ENCODE results near the gene PACS2. TPM values are rescaled to one million over a fixed set of nuclear protein-coding genes. Genes with fewer than 3 reads are reported as not detected.

The PACS2 gene
- total RNA-seq, 2 experiments from 2014 or later, result 57.7 to 61.5 TPM

- no peaks in the 10 kb centered on the region for H3K36me3 ChIP-seq (ENCODE audit: insufficient read depth, low read length)
- ChIA-PET POLR2A (no interaction called here), CTCF (no interaction called here)
- H3K4me3 Mint-ChIP-seq, result no peak overlapping the region
- intact Hi-C loops (cut with DNase I, micrococcal nuclease), result no loop called here
- H3K4me1 ChIP-seq (ENCODE audit: insufficient read depth, low read length), result peaks cover 5% of the 10 kb centered on the region
- H3K27me3 ChIP-seq (ENCODE audit: control insufficient read depth in 1 of 2, insufficient read depth in 2 of 2, low read length in 2 of 2), result no peaks in the 10 kb centered on the region
- no peak overlapping the region for H3K27ac Mint-ChIP-seq
- peaks cover 0 to 13% of the 10 kb centered on the region in 2 experiments for H3K9me3 ChIP-seq (ENCODE audit: control insufficient read depth in 1 of 2, insufficient read depth in 1 of 2, low read length in 2 of 2)
- H3K9me3 Mint-ChIP-seq, result no peaks in the 10 kb centered on the region
- H3K27me3 Mint-ChIP-seq, result no peaks in the 10 kb centered on the region
- H3K4me3 ChIP-seq (ENCODE audit: low read length), result no peak overlapping the region
- ATAC-seq (ENCODE audit: poor library complexity) (no peak), DNase-seq (no peak)
- TF ChIP-seq CTCF (IDR thresholded peaks at IDR 0.05), result no peak
- H3K27ac ChIP-seq (ENCODE audit: low read depth in 1 of 2, low read length in 2 of 2), result no peak overlapping the region
- peaks cover 12% of the 10 kb centered on the region for H3K36me3 Mint-ChIP-seq (ENCODE audit: low read depth)
- H3K4me1 Mint-ChIP-seq (ENCODE audit: low read depth), result peaks cover 4% of the 10 kb centered on the region
These were observed 33.8 kb downstream of the PACS2 start for GRCh38 chr14:105348169-105348944.

GRCh38 chr14:105348945-105349699 lies 34.6 kb downstream of the PACS2 start:
- no peak overlapping the region for H3K27ac Mint-ChIP-seq
- H3K36me3 Mint-ChIP-seq (ENCODE audit: low read depth), result peaks cover 12% of the 10 kb centered on the region
- DNase-seq (no peak), ATAC-seq (ENCODE audit: poor library complexity) (no peak)
- intact Hi-C loops (cut with DNase I, micrococcal nuclease), result no loop called here
- POLR2A ChIA-PET, result no interaction called here
- no peak overlapping the region for H3K4me3 Mint-ChIP-seq
- no peaks in the 10 kb centered on the region for H3K27me3 Mint-ChIP-seq
- Histone ChIP-seq H3K4me3 (ENCODE audit: low read length) (no peak overlapping the region), H3K4me1 (ENCODE audit: insufficient read depth, low read length) (peaks cover 5% of the 10 kb centered on the region), H3K36me3 (ENCODE audit: insufficient read depth, low read length) (no peaks in the 10 kb centered on the region), H3K27ac (ENCODE audit: low read depth in 1 of 2, low read length in 2 of 2) (no peak overlapping the region), H3K9me3 (ENCODE audit: control insufficient read depth in 1 of 2, insufficient read depth in 1 of 2, low read length in 2 of 2) (peaks cover 0 to 13% of the 10 kb centered on the region in 2 experiments), H3K27me3 (ENCODE audit: control insufficient read depth in 1 of 2, insufficient read depth in 2 of 2, low read length in 2 of 2) (no peaks in the 10 kb centered on the region)
- no peaks in the 10 kb centered on the region for H3K9me3 Mint-ChIP-seq
- CTCF ChIA-PET, result no interaction called here
- TF ChIP-seq CTCF (IDR thresholded peaks at IDR 0.05), result no peak
- H3K4me1 Mint-ChIP-seq (ENCODE audit: low read depth), result peaks cover 4% of the 10 kb centered on the region

- POLR2A ChIA-PET, result no interaction called here
- Mint-ChIP-seq H3K27me3 (no peaks in the 10 kb centered on the region), H3K4me3 (no peak overlapping the region), H3K9me3 (no peaks in the 10 kb centered on the region), H3K27ac (no peak overlapping the region), H3K36me3 (ENCODE audit: low read depth) (peaks cover 12% of the 10 kb centered on the region), H3K4me1 (ENCODE audit: low read depth) (peaks cover 4% of the 10 kb centered on the region)
- Histone ChIP-seq H3K4me3 (ENCODE audit: low read length) (no peak overlapping the region), H3K36me3 (ENCODE audit: insufficient read depth, low read length) (peaks cover under 1% of the 10 kb centered on the region), H3K4me1 (ENCODE audit: insufficient read depth, low read length) (peaks cover 5% of the 10 kb centered on the region), H3K9me3 (ENCODE audit: control insufficient read depth in 1 of 2, insufficient read depth in 1 of 2, low read length in 2 of 2) (peaks cover 0 to 8% of the 10 kb centered on the region in 2 experiments), H3K27me3 (ENCODE audit: control insufficient read depth in 1 of 2, insufficient read depth in 2 of 2, low read length in 2 of 2) (no peaks in the 10 kb centered on the region), H3K27ac (ENCODE audit: low read depth in 1 of 2, low read length in 2 of 2) (no peak overlapping the region)
- CTCF ChIA-PET, result interaction anchor here (1.5 kb wide), 1 partner anchor 260 kb away, joined by 5 read pairs; no protein-coding TSS in a partner anchor
- intact Hi-C loops (cut with DNase I, micrococcal nuclease), result loop anchor here (5.0 kb wide), 2 partner anchors 48 to 303 kb away; partner anchors contain the start of gene BRF1 (in 1 of the 2)
- DNase-seq, result no peak
- no peak for ATAC-seq (ENCODE audit: poor library complexity)
- no peak for TF ChIP-seq CTCF (IDR thresholded peaks at IDR 0.05)
These were observed 35.4 kb downstream of the PACS2 start for GRCh38 chr14:105349992-105350391.

Data from CD4-positive, alpha-beta T cell (primary cell).